H1 (cell line): Measurements from ENCODE around the gene LY9. TPM values are rescaled to one million over a fixed set of nuclear protein-coding genes. Genes with fewer than 3 reads are reported as not detected.

Source experiments
- ATF2 ChIP-seq: IDR thresholded peaks from 2 replicates; pipeline ENCODE4 v1.6.1; 2012; ENCODE audit warnings: low read length, inconsistent platforms
- ATF3 ChIP-seq: IDR thresholded peaks from 2 replicates; pipeline ENCODE4 v1.6.1; 2011; ENCODE audit warnings: low read depth, mild to moderate bottlenecking, low read length; ENCODE audit not compliant: insufficient read depth
- KDM4A ChIP-seq: IDR thresholded peaks from one replicate; pipeline ENCODE4 v1.7.1; 2012; ENCODE audit warnings: low read depth, mild to moderate bottlenecking, moderate library complexity, low read length, inconsistent platforms; ENCODE audit not compliant: severe bottlenecking
- POU5F1 ChIP-seq: IDR thresholded peaks from 2 replicates; pipeline ENCODE4 v1.6.1; 2011; ENCODE audit warnings: low read depth, mild to moderate bottlenecking, low read length, moderate library complexity
- YY1 ChIP-seq: IDR thresholded peaks from 2 replicates; pipeline ENCODE4 v1.6.1; 2011; ENCODE audit warnings: low read depth, mild to moderate bottlenecking, low read length
- polyA plus RNA-seq, 7 experiments: library from polyadenylated mRNA; depleted of rRNA in 3 of 7; stranded (reverse) in 5 of 7; unstranded in 2 of 7; fragments of >200 nt in 5 of 7; fragments of 200-250 nt in 2 of 7; gene quantifications; 1 replicate in 5 of 7; 2 replicates in 1 of 7; 4 replicates in 1 of 7; pipeline versions ENCODE4 v1.2.1 to v1.2.3, GENCODE V29; 2011 to 2013; ENCODE audit warnings: missing spikeins in 2 of 7, mixed read lengths in 2 of 7
- total RNA-seq: library from RNA; stranded (reverse); fragmentation: NEBNext Ultra II Directional; extraction: Animal tissue kit (Norgen Biotek cat#: 25700); gene quantifications from 2 replicates; pipeline ENCODE4 v1.2.1, GENCODE V29; 2021

LY9 gene
- total and polyA plus RNA-seq, 2 of the 8 experiments (the other 6 are each of a cell fraction or from before 2014, with no cell fraction given), result not detected

GRCh38 chr1:160752924-160753323, 43.0 kb upstream of the LY9 start (continued):
- TF ChIP-seq ATF2, result no peak
- no peak for TF ChIP-seq YY1
- no peak for TF ChIP-seq ATF3
- no peak for TF ChIP-seq POU5F1
- no peak for TF ChIP-seq KDM4A
